ENCODE results near the gene CCNY.

The CCNY gene

DNA sequence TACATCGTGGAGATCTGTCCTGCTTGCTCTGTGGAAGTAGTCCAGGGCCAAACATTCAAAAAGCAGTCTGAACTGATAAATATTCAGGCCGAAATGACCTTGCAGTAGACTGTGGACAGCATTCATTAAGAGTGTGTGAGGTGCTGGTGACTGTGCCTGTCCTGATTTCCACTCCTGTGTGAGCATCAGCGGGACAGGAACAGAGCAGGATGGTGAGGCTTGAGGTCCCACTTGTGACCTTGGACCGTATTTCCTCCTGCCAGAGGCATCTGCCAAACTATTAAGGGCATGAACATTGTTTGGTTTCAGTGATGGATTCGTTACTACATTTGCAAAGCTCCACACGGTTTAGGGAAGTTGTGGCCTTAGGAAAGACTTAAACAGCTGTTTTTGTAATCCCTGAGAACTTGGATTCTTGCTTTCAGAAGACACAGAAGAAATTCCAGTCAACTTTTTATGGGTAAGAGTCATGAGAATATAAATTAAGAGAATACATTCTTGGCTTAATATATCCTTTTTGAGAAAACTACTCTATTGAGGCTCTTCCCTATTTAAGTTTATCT lies 32.8 kb downstream of the CCNY start:
- H3K4me2 ChIP-seq (ENCODE audit: low read length), result no peak overlapping the region
- H3K4me3 ChIP-seq (ENCODE audit: low read depth, low read length), result no peak overlapping the region
- H3K27me3 ChIP-seq (ENCODE audit: control insufficient read depth, insufficient read depth, low read length), result no peaks in the 10 kb centered on the region
- no peaks in the 10 kb centered on the region for H3K36me3 ChIP-seq (ENCODE audit: control insufficient read depth, insufficient read depth, low read length)
- H3K9ac ChIP-seq, result no peak overlapping the region
- H3K27ac ChIP-seq, result no peak overlapping the region
- no peaks in the 10 kb centered on the region for H3K4me1 ChIP-seq
- H2AFZ ChIP-seq, result no peak overlapping the region
- no peaks in the 10 kb centered on the region for H3K9me3 ChIP-seq (ENCODE audit: control insufficient read depth, low read length)
- TF ChIP-seq CTCF (IDR thresholded peaks at IDR 0.05), result no peak
- H3K79me2 ChIP-seq, result peaks cover 36% of the 10 kb centered on the region

DNA sequence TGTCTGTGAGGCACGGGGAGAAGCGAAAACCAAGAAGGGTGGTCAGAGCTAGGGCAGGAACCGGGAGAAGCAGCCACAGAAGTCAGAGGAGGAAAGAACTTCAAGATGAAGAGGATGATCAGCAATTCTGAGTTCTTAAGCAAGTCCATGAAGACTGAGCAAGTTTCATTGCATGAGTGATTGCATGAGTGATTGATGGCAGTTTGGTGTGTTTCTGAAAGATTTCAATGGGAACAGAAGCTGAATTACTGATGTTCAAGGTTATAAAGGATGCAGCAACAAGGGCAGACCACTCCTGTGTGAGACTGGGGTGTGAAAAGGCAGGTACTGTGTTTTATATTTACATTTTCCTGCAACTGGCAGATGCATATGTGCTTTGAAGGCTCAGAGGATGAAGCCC lies 35.4 kb downstream of the CCNY start:
- Histone ChIP-seq H3K36me3 (ENCODE audit: control insufficient read depth, insufficient read depth, low read length) (no peaks in the 10 kb centered on the region), H3K4me3 (ENCODE audit: low read depth, low read length) (no peak overlapping the region), H3K27me3 (ENCODE audit: control insufficient read depth, insufficient read depth, low read length) (no peaks in the 10 kb centered on the region), H3K79me2 (peaks cover 59% of the 10 kb centered on the region), H3K9me3 (ENCODE audit: control insufficient read depth, low read length) (no peaks in the 10 kb centered on the region), H3K27ac (no peak overlapping the region), H2AFZ (no peak overlapping the region), H3K9ac (no peak overlapping the region), H3K4me2 (ENCODE audit: low read length) (no peak overlapping the region), H3K4me1 (no peaks in the 10 kb centered on the region)
- no peak for TF ChIP-seq CTCF (IDR thresholded peaks at IDR 0.05)

DNA sequence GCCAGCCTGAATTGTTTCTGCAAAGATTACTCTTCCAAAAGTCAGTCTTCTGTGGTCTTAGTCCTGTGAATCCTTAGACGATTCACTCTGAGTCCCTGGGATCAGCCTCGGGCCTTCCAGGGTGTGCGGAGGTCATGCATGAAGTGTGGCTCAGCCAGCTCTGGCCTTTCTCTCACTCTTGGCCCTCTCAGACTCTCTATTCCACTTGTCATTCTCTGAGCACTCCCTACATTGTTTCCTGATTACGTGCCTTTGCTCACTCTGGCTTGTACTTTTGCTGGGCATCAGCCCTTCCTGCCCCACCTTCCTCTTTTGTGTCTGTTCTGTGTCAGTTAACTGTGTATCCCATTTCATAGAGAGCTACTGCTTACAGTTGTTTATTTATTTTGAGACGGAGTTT lies 36.0 kb downstream of the CCNY start:
- H3K27ac ChIP-seq, result peak overlapping the region; percentile 9
- no peaks in the 10 kb centered on the region for H3K4me1 ChIP-seq

GRCh38 chr10:35375091-35375765 lies 38.9 kb downstream of the CCNY start:
- H3K79me2 ChIP-seq, result peaks cover 71% of the 10 kb centered on the region
- peaks cover 6% of the 10 kb centered on the region for H3K4me1 ChIP-seq
- no peaks in the 10 kb centered on the region for H3K27me3 ChIP-seq (ENCODE audit: control insufficient read depth, insufficient read depth, low read length)
- no peaks in the 10 kb centered on the region for H3K9me3 ChIP-seq (ENCODE audit: control insufficient read depth, low read length)
- no peaks in the 10 kb centered on the region for H3K36me3 ChIP-seq (ENCODE audit: control insufficient read depth, insufficient read depth, low read length)
- H3K4me2 ChIP-seq (ENCODE audit: low read length), result no peak overlapping the region
- no peak overlapping the region for H3K9ac ChIP-seq
- no peak overlapping the region for H3K4me3 ChIP-seq (ENCODE audit: low read depth, low read length)
- H2AFZ ChIP-seq, result no peak overlapping the region
- no peak for TF ChIP-seq CTCF (IDR thresholded peaks at IDR 0.05)
- H3K27ac ChIP-seq, result no peak overlapping the region

More for the DNA sequence above, 36.0 kb downstream of the CCNY start:
- peaks cover 61% of the 10 kb centered on the region for H3K79me2 ChIP-seq
- no peak overlapping the region for H3K4me2 ChIP-seq (ENCODE audit: low read length)
- H3K4me3 ChIP-seq (ENCODE audit: low read depth, low read length), result no peak overlapping the region
- H3K36me3 ChIP-seq (ENCODE audit: control insufficient read depth, insufficient read depth, low read length), result no peaks in the 10 kb centered on the region
- H3K27me3 ChIP-seq (ENCODE audit: control insufficient read depth, insufficient read depth, low read length), result no peaks in the 10 kb centered on the region
- H3K9me3 ChIP-seq (ENCODE audit: control insufficient read depth, low read length), result no peaks in the 10 kb centered on the region
- TF ChIP-seq CTCF (IDR thresholded peaks at IDR 0.05), result no peak
- H2AFZ ChIP-seq, result no peak overlapping the region
- H3K9ac ChIP-seq, result no peak overlapping the region
